H1 (cell line): ENCODE results near the gene ZBTB34. TPM values are rescaled to one million over a fixed set of nuclear protein-coding genes. Genes with fewer than 3 reads are reported as not detected.

Experiments used
- CBX5 ChIP-seq: fragments of 300-800, 300-1000 bp; sonication (generic); IDR thresholded peaks from 2 replicates; pipeline ENCODE4 v1.7.1; 2016; ENCODE audit warnings: antibody characterized with exemption, low read length, low read depth
- EGR1 ChIP-seq: IDR thresholded peaks from 2 replicates; pipeline ENCODE4 v1.6.1; 2011; ENCODE audit warnings: low read depth, low read length, borderline replicate concordance
- EP300 ChIP-seq, 2 experiments: IDR thresholded peaks; 1 replicate in 1 of 2; 2 replicates in 1 of 2; pipeline ENCODE4 v1.6.1; 2011 to 2012; ENCODE audit warnings: low read depth in 2 of 2, low read length in 2 of 2, mild to moderate bottlenecking in 2 of 2, borderline replicate concordance in 1 of 2, inconsistent platforms in 1 of 2, moderate library complexity in 1 of 2
- POLR2A ChIP-seq, 2 experiments: IDR thresholded peaks; 1 replicate in 1 of 2; 2 replicates in 1 of 2; pipeline ENCODE4 v1.6.1; 2011; ENCODE audit warnings: low read depth in 2 of 2, low read length in 2 of 2, mild to moderate bottlenecking in 2 of 2; ENCODE audit errors: control extremely low read depth in 1 of 2
- polyA plus RNA-seq, 7 experiments: library from polyadenylated mRNA; depleted of rRNA in 3 of 7; stranded (reverse) in 5 of 7; unstranded in 2 of 7; fragments of >200 nt in 5 of 7; fragments of 200-250 nt in 2 of 7; gene quantifications; 1 replicate in 5 of 7; 2 replicates in 1 of 7; 4 replicates in 1 of 7; pipeline versions ENCODE4 v1.2.1 to v1.2.3, GENCODE V29; 2011 to 2013; ENCODE audit warnings: missing spikeins in 2 of 7, mixed read lengths in 2 of 7
- total RNA-seq: library from RNA; stranded (reverse); fragmentation: NEBNext Ultra II Directional; extraction: Animal tissue kit (Norgen Biotek cat#: 25700); gene quantifications from 2 replicates; pipeline ENCODE4 v1.2.1, GENCODE V29; 2021
- TF ChIP-seq, protein P1 (sequence below): IDR thresholded peaks from 2 replicates; pipeline ENCODE4 v1.6.1; 2012; ENCODE audit warnings: inconsistent platforms

The ZBTB34 gene
- total and polyA plus RNA-seq, 2 of the 8 experiments (the other 6 are each of a cell fraction or from before 2014, with no cell fraction given): 8.2 to 15.9 TPM

DNA sequence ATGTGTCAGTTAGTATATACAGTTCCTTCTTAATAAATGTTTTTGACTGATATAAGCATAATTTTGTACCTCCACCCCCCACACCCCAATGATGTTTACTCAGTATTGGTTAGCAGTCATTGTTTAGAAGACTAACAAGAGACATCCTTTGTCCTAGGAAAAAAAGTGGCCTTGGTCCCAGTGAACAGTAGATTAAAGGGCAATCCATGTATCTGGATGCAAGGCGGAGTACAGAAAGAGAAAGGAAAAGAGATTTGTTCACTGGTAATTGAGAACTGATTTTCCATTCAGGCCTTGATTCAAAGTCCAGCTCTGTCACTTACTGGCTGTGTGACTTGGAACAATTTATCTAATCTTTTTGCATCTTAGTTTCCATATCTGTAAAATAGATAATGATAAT is 58.8 kb downstream of the ZBTB34 start (continued):
- TF ChIP-seq EGR1 (no peak), EP300 (IDR thresholded peaks at IDR 0.05; ENCODE audit: borderline replicate concordance in 1 of 2, low read depth in 2 of 2, low read length in 2 of 2) (no peak), CBX5 (no peak), POLR2A (IDR thresholded peaks at IDR 0.05; ENCODE audit: control extremely low read depth in 1 of 2, low read depth in 2 of 2, low read length in 2 of 2) (no peak)
- TF ChIP-seq, protein P1, sequence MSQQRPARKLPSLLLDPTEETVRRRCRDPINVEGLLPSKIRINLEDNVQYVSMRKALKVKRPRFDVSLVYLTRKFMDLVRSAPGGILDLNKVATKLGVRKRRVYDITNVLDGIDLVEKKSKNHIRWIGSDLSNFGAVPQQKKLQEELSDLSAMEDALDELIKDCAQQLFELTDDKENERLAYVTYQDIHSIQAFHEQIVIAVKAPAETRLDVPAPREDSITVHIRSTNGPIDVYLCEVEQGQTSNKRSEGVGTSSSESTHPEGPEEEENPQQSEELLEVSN: no peak
